ENCODE measurements around the gene NMT1.

NMT1 gene

DNA sequence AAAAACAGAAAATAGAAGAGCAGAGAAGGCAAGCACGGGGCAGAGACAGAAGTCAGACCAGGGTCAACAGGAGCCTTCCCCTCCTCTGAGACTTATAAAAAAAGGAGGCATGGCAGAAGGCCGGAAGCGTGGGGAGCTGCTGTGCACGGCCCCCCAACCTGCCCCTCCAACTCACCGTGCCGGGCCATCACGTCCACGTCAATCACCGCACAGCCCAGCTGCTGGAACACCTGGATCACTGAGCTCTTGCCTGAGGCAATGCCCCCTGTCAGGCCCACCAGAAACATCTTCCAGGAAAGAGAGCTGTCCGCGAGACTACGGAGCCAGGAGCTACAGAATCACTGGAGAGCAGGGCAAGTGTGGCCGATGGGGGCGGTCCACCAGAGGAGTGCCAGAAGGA, 26.5 kb upstream of the NMT1 start:
- no peaks in the 10 kb centered on the region for H3K36me3 ChIP-seq (ENCODE audit: insufficient read depth)

DNA sequence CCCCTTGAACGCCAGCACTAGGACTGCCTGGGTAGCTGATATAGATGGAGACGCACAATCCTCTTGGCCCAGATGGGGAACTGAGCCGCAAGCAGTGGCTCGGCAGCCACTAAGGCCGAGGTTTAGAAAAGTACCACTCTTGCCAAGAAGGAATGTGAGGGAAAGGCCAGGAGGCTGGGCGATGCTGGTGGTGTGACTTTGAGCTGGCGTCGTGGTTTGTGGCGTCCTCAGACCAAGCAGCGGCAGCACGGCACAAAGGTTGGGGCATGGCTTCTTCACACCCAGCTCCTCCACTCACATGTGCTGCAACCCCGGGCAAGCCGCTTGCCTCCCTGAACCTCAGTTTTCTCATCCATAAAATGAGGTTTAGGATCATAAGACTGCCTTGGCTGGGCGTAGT, 25.3 kb upstream of the NMT1 start:
- no peaks in the 10 kb centered on the region for H3K36me3 ChIP-seq (ENCODE audit: insufficient read depth)
- H3K9ac ChIP-seq: no peak overlapping the region
- H3K27ac ChIP-seq: no peak overlapping the region
- H2AFZ ChIP-seq (ENCODE audit: low read depth): no peak overlapping the region
- no peaks in the 10 kb centered on the region for H4K20me1 ChIP-seq (ENCODE audit: insufficient read depth)
- H3K4me1 ChIP-seq (ENCODE audit: low read depth, poor library complexity, severe bottlenecking): no peaks in the 10 kb centered on the region
- H3K4me3 ChIP-seq (IDR thresholded peaks at IDR 0.05; ENCODE audit: insufficient read depth, low read depth, low read length): no peak overlapping the region
- TF ChIP-seq, protein P1, sequence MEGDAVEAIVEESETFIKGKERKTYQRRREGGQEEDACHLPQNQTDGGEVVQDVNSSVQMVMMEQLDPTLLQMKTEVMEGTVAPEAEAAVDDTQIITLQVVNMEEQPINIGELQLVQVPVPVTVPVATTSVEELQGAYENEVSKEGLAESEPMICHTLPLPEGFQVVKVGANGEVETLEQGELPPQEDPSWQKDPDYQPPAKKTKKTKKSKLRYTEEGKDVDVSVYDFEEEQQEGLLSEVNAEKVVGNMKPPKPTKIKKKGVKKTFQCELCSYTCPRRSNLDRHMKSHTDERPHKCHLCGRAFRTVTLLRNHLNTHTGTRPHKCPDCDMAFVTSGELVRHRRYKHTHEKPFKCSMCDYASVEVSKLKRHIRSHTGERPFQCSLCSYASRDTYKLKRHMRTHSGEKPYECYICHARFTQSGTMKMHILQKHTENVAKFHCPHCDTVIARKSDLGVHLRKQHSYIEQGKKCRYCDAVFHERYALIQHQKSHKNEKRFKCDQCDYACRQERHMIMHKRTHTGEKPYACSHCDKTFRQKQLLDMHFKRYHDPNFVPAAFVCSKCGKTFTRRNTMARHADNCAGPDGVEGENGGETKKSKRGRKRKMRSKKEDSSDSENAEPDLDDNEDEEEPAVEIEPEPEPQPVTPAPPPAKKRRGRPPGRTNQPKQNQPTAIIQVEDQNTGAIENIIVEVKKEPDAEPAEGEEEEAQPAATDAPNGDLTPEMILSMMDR (conservative IDR thresholded peaks at IDR 0.05; ENCODE audit: low read depth, low read length): no peak
- H3K27me3 ChIP-seq (ENCODE audit: insufficient read depth, low read depth): no peaks in the 10 kb centered on the region
- H3K79me2 ChIP-seq (ENCODE audit: insufficient read depth, low read depth): no peaks in the 10 kb centered on the region
- no peak overlapping the region for H3K4me2 ChIP-seq

More for the DNA sequence above, 26.5 kb upstream of the NMT1 start:
- Histone ChIP-seq H3K27ac (no peak overlapping the region), H3K4me3 (IDR thresholded peaks at IDR 0.05; ENCODE audit: insufficient read depth, low read depth, low read length) (no peak overlapping the region), H4K20me1 (ENCODE audit: insufficient read depth) (no peaks in the 10 kb centered on the region), H3K4me1 (ENCODE audit: low read depth, poor library complexity, severe bottlenecking) (no peaks in the 10 kb centered on the region), H3K9ac (no peak overlapping the region), H3K79me2 (ENCODE audit: insufficient read depth, low read depth) (no peaks in the 10 kb centered on the region), H2AFZ (ENCODE audit: low read depth) (no peak overlapping the region), H3K4me2 (no peak overlapping the region), H3K27me3 (ENCODE audit: insufficient read depth, low read depth) (no peaks in the 10 kb centered on the region)
- TF ChIP-seq, protein P1 (conservative IDR thresholded peaks at IDR 0.05; ENCODE audit: low read depth, low read length): no peak

DNA sequence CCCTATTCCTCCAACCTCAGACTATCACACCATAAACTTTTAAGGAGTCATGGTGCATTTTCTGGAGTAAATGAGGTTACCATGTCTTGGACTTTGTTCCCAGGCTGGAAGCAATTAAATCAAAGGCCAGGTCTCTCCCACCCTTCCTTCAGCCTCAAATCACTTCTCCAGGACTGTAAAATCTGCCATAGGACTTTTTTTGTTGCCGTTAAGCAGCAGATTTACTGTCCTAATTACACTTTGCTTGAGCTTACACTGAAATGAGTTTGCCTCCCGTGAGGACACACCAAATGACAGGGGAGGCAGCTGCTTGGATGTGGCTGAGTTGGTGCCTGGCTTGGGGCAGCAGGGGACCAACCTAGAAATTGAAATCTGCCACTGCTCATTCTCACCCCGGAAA, 24.4 kb upstream of the NMT1 start:
- Histone ChIP-seq H3K27me3 (ENCODE audit: insufficient read depth, low read depth) (no peaks in the 10 kb centered on the region), H3K4me3 (IDR thresholded peaks at IDR 0.05; ENCODE audit: insufficient read depth, low read depth, low read length) (no peak overlapping the region), H3K4me1 (ENCODE audit: low read depth, poor library complexity, severe bottlenecking) (no peaks in the 10 kb centered on the region), H3K79me2 (ENCODE audit: insufficient read depth, low read depth) (no peaks in the 10 kb centered on the region), H3K4me2 (no peak overlapping the region), H3K36me3 (ENCODE audit: insufficient read depth) (no peaks in the 10 kb centered on the region), H2AFZ (ENCODE audit: low read depth) (no peak overlapping the region), H3K27ac (no peak overlapping the region), H3K9ac (no peak overlapping the region), H4K20me1 (ENCODE audit: insufficient read depth) (no peaks in the 10 kb centered on the region)
- TF ChIP-seq, protein P1 (conservative IDR thresholded peaks at IDR 0.05; ENCODE audit: low read depth, low read length): no peak

DNA sequence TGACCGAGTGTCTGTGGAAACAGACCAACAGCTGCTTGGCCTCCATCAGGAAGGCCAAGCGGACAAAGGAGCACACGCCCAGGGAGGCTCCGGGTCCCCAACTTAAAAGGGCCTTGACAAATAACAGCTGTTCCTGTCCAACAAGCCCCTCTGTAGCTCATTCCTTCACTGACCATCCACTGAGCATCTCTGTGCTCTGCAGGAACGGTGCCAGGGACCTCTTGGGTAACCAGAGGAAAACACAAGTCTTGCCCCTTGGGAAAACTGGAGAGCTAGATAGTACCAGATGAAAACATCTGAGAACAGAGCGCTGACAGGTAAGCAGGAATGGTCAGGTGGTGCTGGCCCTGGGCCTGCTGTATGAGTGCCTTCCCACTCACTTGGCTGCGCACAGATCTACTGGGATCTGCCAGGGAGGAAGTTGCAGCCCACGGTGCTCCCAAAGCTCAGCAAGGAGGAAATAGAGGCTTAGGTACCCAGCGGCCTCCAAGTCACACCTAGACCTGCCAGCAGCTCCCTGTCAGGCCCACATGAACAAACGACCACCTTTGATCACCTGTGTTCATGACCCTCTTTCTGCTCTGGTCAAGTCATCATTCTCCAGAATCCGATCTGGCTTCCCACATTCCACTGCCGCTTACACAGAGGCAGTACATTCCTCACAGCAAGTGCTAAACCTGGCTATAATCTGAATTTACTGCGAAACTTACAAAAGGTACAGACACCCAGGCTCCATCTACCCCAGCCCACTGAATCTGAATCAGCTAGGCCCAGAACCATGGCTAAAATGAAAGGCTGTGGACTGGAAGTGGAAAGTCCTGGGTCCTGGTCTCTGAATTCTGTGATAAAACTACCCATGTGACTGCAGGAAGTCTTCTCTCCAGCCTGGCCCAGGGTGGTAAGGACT, 22.1 kb upstream of the NMT1 start:
- Histone ChIP-seq H3K27ac (no peak overlapping the region), H3K27me3 (ENCODE audit: insufficient read depth, low read depth) (no peaks in the 10 kb centered on the region), H3K4me1 (ENCODE audit: low read depth, poor library complexity, severe bottlenecking) (no peaks in the 10 kb centered on the region), H2AFZ (ENCODE audit: low read depth) (no peak overlapping the region), H3K36me3 (ENCODE audit: insufficient read depth) (no peaks in the 10 kb centered on the region), H4K20me1 (ENCODE audit: insufficient read depth) (no peaks in the 10 kb centered on the region), H3K4me3 (IDR thresholded peaks at IDR 0.05; ENCODE audit: insufficient read depth, low read depth, low read length) (no peak overlapping the region), H3K4me2 (no peak overlapping the region), H3K9ac (no peak overlapping the region), H3K79me2 (ENCODE audit: insufficient read depth, low read depth) (no peaks in the 10 kb centered on the region)
- TF ChIP-seq, protein P1 (conservative IDR thresholded peaks at IDR 0.05; ENCODE audit: low read depth, low read length): no peak
